HCT116 (cell line): ENCODE results near the gene MEIS2. TPM values are rescaled to one million over a fixed set of nuclear protein-coding genes. Genes with fewer than 3 reads are reported as not detected.

ENCODE experiments used
- ATAC-seq: fragments of 200-7000 bp; cut with Tn5 transposase; 2 replicates; pipeline ENCODE4 v1.9.1; 2020; ENCODE audit warnings: mild to moderate bottlenecking, moderate library complexity
- BruUV-seq: library from RNA; stranded (reverse); fragments of 400-500 nt; replicated peaks from 2 replicates; lab custom pipeline; 2021; lab: Mats Ljungman, UMichigan
- CTCF ChIA-PET: fragments of 300-600 bp; sonication (Branson Sonifier 250); formaldehyde crosslinking; loops from one replicate; lab custom pipeline; 2021; ENCODE audit warnings: antibody characterized with exemption; lab: Charles Lee
- POLR2A ChIA-PET: fragments of 300-600, 350-600 bp; sonication (Branson Sonifier 250); formaldehyde crosslinking; loops from one replicate; lab custom pipeline; 2021; ENCODE audit warnings: antibody characterized with exemption; lab: Charles Lee
- RAD21 ChIA-PET, 2 experiments: fragments of 300-600 bp; sonication (Branson Sonifier 250); formaldehyde crosslinking; loops; one replicate each; lab custom pipeline; 2023; ENCODE audit warnings: low total read pairs in 2 of 2; ENCODE audit not compliant: uncharacterized antibody in 2 of 2, unreplicated experiment in 2 of 2, low non-redundant PET in 1 of 2; lab: Charles Lee
- DNase-seq: peaks from one replicate; pipeline ENCODE4 v3.0.0-alpha.2; 2010; ENCODE audit warnings: low read depth, low spot score
- H2AFZ ChIP-seq: fragments of 200-600 bp; shearing (Covaris generic), sonication (generic); 2 replicates; pipeline ENCODE4 v1.6.1; 2017; ENCODE audit warnings: low read depth, mixed run types, mixed read lengths, antibody characterized with exemption, low read length; ENCODE audit not compliant: poor library complexity, severe bottlenecking
- H3K27ac ChIP-seq: 2 replicates; pipeline ENCODE4 v1.5.1; 2012; ENCODE audit warnings: low read depth, low read length
- H3K27me3 ChIP-seq: fragments of 200-600 bp; sonication (generic); 2 replicates; pipeline ENCODE4 v1.6.1; 2016; ENCODE audit warnings: mixed run types, low read length, mixed read lengths; ENCODE audit not compliant: insufficient read depth
- H3K36me3 ChIP-seq, 2 experiments: fragments of 200-500 bp in 1 of 2; fragments of 200-600 bp in 1 of 2; sonication (Bioruptor generic) in 1 of 2; sonication (generic) in 1 of 2; 2 replicates each; pipeline versions ENCODE4 v1.5.1 to v1.6.1; 2014 to 2016; ENCODE audit warnings: low read length in 2 of 2, inconsistent platforms in 1 of 2, mixed read lengths in 1 of 2, mixed run types in 1 of 2; ENCODE audit not compliant: insufficient read depth in 2 of 2, control insufficient read depth in 1 of 2
- H3K4me1 ChIP-seq, 2 experiments: fragments of 200-600 bp in 1 of 2; sonication (generic) in 1 of 2; 2 replicates each; pipeline versions ENCODE4 v1.5.1 to v1.6.1; 2012 to 2017; ENCODE audit warnings: low read length in 2 of 2, inconsistent platforms in 1 of 2, mild to moderate bottlenecking in 1 of 2, mixed read lengths in 1 of 2, mixed run types in 1 of 2, moderate library complexity in 1 of 2; ENCODE audit not compliant: insufficient read depth in 2 of 2, control insufficient read depth in 1 of 2
- H3K4me2 ChIP-seq: fragments of 200-600 bp; sonication (generic); 2 replicates; pipeline ENCODE4 v1.6.1; 2017; ENCODE audit warnings: mixed run types, low read length, mixed read lengths
- H3K4me3 ChIP-seq, 2 experiments: fragments of 200-600 bp in 1 of 2; sonication (generic) in 1 of 2; replicated peaks in 1 of 2; 2 replicates each; pipeline ENCODE4 v1.5.1; 2011 to 2016; ENCODE audit warnings: low read length in 2 of 2, control low read depth in 1 of 2, low read depth in 1 of 2, mild to moderate bottlenecking in 1 of 2, mixed read lengths in 1 of 2, mixed run types in 1 of 2
- H3K79me2 ChIP-seq: fragments of 200-600 bp; sonication (generic); 2 replicates; pipeline ENCODE4 v1.6.1; 2017; ENCODE audit warnings: mild to moderate bottlenecking, mixed run types, low read length, moderate library complexity, mixed read lengths; ENCODE audit not compliant: insufficient read depth
- H3K9ac ChIP-seq: fragments of 200-600 bp; sonication (generic); 2 replicates; pipeline ENCODE4 v1.6.1; 2016; ENCODE audit warnings: low read length, mixed read lengths
- H3K9me2 ChIP-seq: fragments of 200-600 bp; sonication (generic), shearing (Covaris generic); 2 replicates; pipeline ENCODE4 v1.6.1; 2017; ENCODE audit warnings: mixed run types, mild to moderate bottlenecking, moderate library complexity; ENCODE audit not compliant: insufficient read depth
- H3K9me3 ChIP-seq, 2 experiments: fragments of 200-500 bp in 1 of 2; fragments of 200-600 bp in 1 of 2; sonication (Bioruptor generic) in 1 of 2; sonication (generic) in 1 of 2; 2 replicates each; pipeline ENCODE4 v1.6.1; 2014 to 2017; ENCODE audit warnings: low read length in 2 of 2, mixed read lengths in 2 of 2, inconsistent platforms in 1 of 2, low read depth in 1 of 2, mild to moderate bottlenecking in 1 of 2, mixed run types in 1 of 2, moderate library complexity in 1 of 2; ENCODE audit not compliant: control insufficient read depth in 1 of 2, insufficient read depth in 1 of 2
- H4K20me1 ChIP-seq: fragments of 200-600 bp; sonication (generic), shearing (Covaris generic); 2 replicates; pipeline ENCODE4 v1.6.1; 2017; ENCODE audit warnings: mixed run types, mild to moderate bottlenecking, moderate library complexity; ENCODE audit not compliant: insufficient read depth
- ATF3 ChIP-seq: IDR thresholded peaks from 2 replicates; pipeline ENCODE4 v1.6.1; 2012
- CBX3 ChIP-seq: IDR thresholded peaks from 2 replicates; pipeline ENCODE4 v1.6.1; 2012; ENCODE audit warnings: low read depth
- CEBPB ChIP-seq: IDR thresholded peaks from 2 replicates; pipeline ENCODE4 v1.6.1; 2012; ENCODE audit warnings: low read depth
- CTCF ChIP-seq, 3 experiments: fragments of 200-600 bp in 1 of 3; sonication (generic) in 1 of 3; IDR thresholded peaks in 2 of 3; conservative IDR thresholded peaks in 1 of 3; 2 replicates each; pipeline ENCODE4 v1.5.1; 2012 to 2017; ENCODE audit warnings: low read depth in 2 of 3, low read length in 2 of 3, antibody characterized with exemption in 1 of 3, borderline replicate concordance in 1 of 3, control low read depth in 1 of 3, mild to moderate bottlenecking in 1 of 3, mixed read lengths in 1 of 3, mixed run types in 1 of 3, moderate library complexity in 1 of 3; ENCODE audit not compliant: insufficient read depth in 1 of 3
- EGR1 ChIP-seq: IDR thresholded peaks from 2 replicates; pipeline ENCODE4 v1.6.1; 2012; ENCODE audit warnings: low read depth
- ELF1 ChIP-seq: IDR thresholded peaks from 2 replicates; pipeline ENCODE4 v1.6.1; 2012; ENCODE audit warnings: low read depth, borderline replicate concordance
- EZH2 ChIP-seq: fragments of 200-600 bp; sonication (generic); IDR thresholded peaks from 2 replicates; pipeline ENCODE4 v1.6.1; 2017; ENCODE audit warnings: antibody characterized with exemption, mixed run types
- EZH2phosphoT487 ChIP-seq: fragments of 200-600 bp; IDR thresholded peaks from 2 replicates; pipeline ENCODE4 v1.6.1; 2018; ENCODE audit warnings: antibody characterized with exemption, borderline replicate concordance
- FOSL1 ChIP-seq: IDR thresholded peaks from 2 replicates; pipeline ENCODE4 v1.6.1; 2012; ENCODE audit warnings: low read depth
- JUND ChIP-seq: IDR thresholded peaks from 2 replicates; pipeline ENCODE4 v1.6.1; 2012
- MAX ChIP-seq: IDR thresholded peaks from 2 replicates; pipeline ENCODE4 v1.6.1; 2012
- RAD21 ChIP-seq: IDR thresholded peaks from 2 replicates; pipeline ENCODE4 v1.6.1; 2012; ENCODE audit warnings: low read depth, mild to moderate bottlenecking
- SIN3A ChIP-seq: IDR thresholded peaks from 2 replicates; pipeline ENCODE4 v1.6.1; 2012; ENCODE audit warnings: low read depth
- SP1 ChIP-seq: IDR thresholded peaks from 2 replicates; pipeline ENCODE4 v1.6.1; 2012; ENCODE audit warnings: low read depth
- SRF ChIP-seq: IDR thresholded peaks from 2 replicates; pipeline ENCODE4 v1.6.1; 2012; ENCODE audit warnings: low read depth
- TCF7L2 ChIP-seq: IDR thresholded peaks from 2 replicates; pipeline ENCODE4 v1.7.0; 2011; ENCODE audit warnings: borderline replicate concordance, inconsistent platforms; ENCODE audit not compliant: insufficient read depth, insufficient read length; ENCODE audit errors: extremely low read depth
- YY1 ChIP-seq: IDR thresholded peaks from 2 replicates; pipeline ENCODE4 v1.6.1; 2011; ENCODE audit warnings: low read length, low read depth, moderate library complexity, mild to moderate bottlenecking; ENCODE audit not compliant: insufficient replicate concordance; ENCODE audit errors: extremely low read depth
- ZBTB33 ChIP-seq: IDR thresholded peaks from 2 replicates; pipeline ENCODE4 v1.6.1; 2011; ENCODE audit warnings: mild to moderate bottlenecking, low read length, moderate library complexity; ENCODE audit not compliant: insufficient replicate concordance; ENCODE audit errors: extremely low read depth
- ZFX ChIP-seq: fragments of 450-650 bp; IDR thresholded peaks from 2 replicates; pipeline ENCODE4 v1.6.1; 2017
- intact Hi-C: fragments of 100-400 bp; cut with micrococcal nuclease; formaldehyde crosslinking; loops from 2 replicates; pipeline ENCODE4 v1.10.0; 2022
- total RNA-seq: library from RNA; stranded (reverse); gene quantifications from one replicate; pipeline ENCODE4 v1.2.1, GENCODE V29; 2021; ENCODE audit not compliant: unreplicated experiment

The MEIS2 gene
- total RNA-seq, 1 experiment from 2014 or later: 11.5 TPM

- BruUV-seq: no TSS peak
- ChIA-PET RAD21 (no interaction called here), POLR2A (no interaction called here), CTCF (no interaction called here)
- Histone ChIP-seq H3K9ac (no peak overlapping the region), H3K36me3 (no peaks in the 10 kb centered on the region), H3K4me2 (no peak overlapping the region), H3K4me1 (no peaks in the 10 kb centered on the region), H3K9me3 (no peaks in the 10 kb centered on the region), H4K20me1 (no peaks in the 10 kb centered on the region), H3K79me2 (no peaks in the 10 kb centered on the region), H3K4me3 (no peak overlapping the region), H3K27me3 (no peaks in the 10 kb centered on the region), H3K9me2 (no peaks in the 10 kb centered on the region), H2AFZ (no peak overlapping the region), H3K27ac (no peak overlapping the region)
- intact Hi-C loops: no loop called here
- ATAC-seq (no peak), DNase-seq (no peak)
- TF ChIP-seq ZBTB33 (no peak), EGR1 (no peak), MAX (no peak), FOSL1 (no peak), CEBPB (no peak), ZFX (no peak), EZH2phosphoT487 (no peak), SIN3A (no peak), CTCF (IDR thresholded peaks at IDR 0.05 in 2 of 3, conservative IDR thresholded peaks at IDR 0.05 in 1 of 3; ENCODE audit: borderline replicate concordance in 1 of 3, insufficient read depth in 1 of 3, low read depth in 2 of 3, low read length in 2 of 3) (no peak), RAD21 (no peak), ATF3 (no peak), ELF1 (no peak), TCF7L2 (no peak), YY1 (no peak), CBX3 (no peak), EZH2 (no peak), SRF (no peak), SP1 (no peak), JUND (no peak)
These were observed 58.5 kb downstream of the MEIS2 start for GRCh38 chr15:37041836-37042235.
